Activated naive CD4-positive, alpha-beta T cell treated with anti-CD3 and anti-CD28 coated beads, Interleukin-2, amount 50 U/mL, for 24 hours (primary cell): ENCODE results near the gene UNC5CL.

ENCODE experiments used
- H3K27ac Mint-ChIP-seq: one replicate; pipeline ENCODE4 v1.8.0; 2021; ENCODE audit warnings: mild to moderate bottlenecking, mixed read lengths
- H3K27me3 Mint-ChIP-seq: one replicate; pipeline ENCODE4 v1.8.0; 2021; ENCODE audit warnings: mixed read lengths
- H3K36me3 Mint-ChIP-seq: one replicate; pipeline ENCODE4 v1.8.0; 2021; ENCODE audit warnings: mixed read lengths
- H3K4me1 Mint-ChIP-seq: one replicate; pipeline ENCODE4 v1.8.0; 2021; ENCODE audit warnings: mixed read lengths
- H3K4me3 Mint-ChIP-seq: one replicate; pipeline ENCODE4 v1.8.0; 2021; ENCODE audit warnings: mild to moderate bottlenecking, mixed read lengths
- H3K9me3 Mint-ChIP-seq: one replicate; pipeline ENCODE4 v1.8.0; 2021; ENCODE audit warnings: mixed read lengths

Gene UNC5CL

DNA sequence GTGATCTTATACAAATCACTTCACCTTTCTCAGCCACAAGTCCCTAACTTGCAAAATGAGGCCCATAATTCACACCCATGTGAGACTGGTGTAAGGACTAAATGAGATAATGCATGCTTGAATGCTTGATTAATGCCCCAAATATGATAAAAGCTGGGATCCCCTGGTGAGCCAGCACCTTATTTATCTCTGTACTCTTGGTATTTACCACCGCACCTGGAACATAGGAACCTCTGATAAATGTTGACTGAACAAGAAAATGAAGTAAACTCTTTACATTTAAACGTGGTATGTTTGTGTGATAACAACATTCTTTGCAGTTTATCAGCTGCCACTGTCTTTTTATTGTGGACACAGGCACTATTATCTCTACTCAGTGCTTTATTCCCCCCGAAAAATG lies 11.5 kb upstream of the UNC5CL start:
- Mint-ChIP-seq H3K9me3 (no peaks in the 10 kb centered on the region), H3K36me3 (peaks cover 9% of the 10 kb centered on the region), H3K27me3 (no peaks in the 10 kb centered on the region), H3K4me1 (peaks cover 21% of the 10 kb centered on the region), H3K27ac (no peak overlapping the region), H3K4me3 (no peak overlapping the region)

DNA sequence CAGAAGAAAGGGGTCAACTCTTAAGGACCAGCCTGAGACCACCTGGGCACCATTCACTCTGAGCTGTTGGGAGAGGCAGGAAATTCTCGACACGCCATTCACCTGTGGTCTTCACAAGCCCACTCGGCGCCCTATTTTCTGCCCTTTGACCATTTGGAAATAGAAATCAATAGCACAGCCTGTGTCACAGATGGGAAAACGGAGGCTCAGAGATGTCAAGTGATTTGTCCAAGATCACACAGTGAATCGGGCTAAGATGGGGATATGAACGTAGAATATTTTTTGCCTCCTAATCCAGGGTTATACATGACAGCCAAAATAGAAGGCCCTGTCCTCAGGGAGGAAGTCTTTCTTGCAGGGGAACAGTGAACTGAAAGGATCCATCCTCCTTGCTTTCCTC lies 10.9 kb upstream of the UNC5CL start:
- H3K4me1 Mint-ChIP-seq, result peaks cover 21% of the 10 kb centered on the region
- H3K27ac Mint-ChIP-seq, result no peak overlapping the region
- H3K36me3 Mint-ChIP-seq, result peaks cover 9% of the 10 kb centered on the region
- H3K27me3 Mint-ChIP-seq, result no peaks in the 10 kb centered on the region
- H3K9me3 Mint-ChIP-seq, result no peaks in the 10 kb centered on the region
- no peak overlapping the region for H3K4me3 Mint-ChIP-seq

DNA sequence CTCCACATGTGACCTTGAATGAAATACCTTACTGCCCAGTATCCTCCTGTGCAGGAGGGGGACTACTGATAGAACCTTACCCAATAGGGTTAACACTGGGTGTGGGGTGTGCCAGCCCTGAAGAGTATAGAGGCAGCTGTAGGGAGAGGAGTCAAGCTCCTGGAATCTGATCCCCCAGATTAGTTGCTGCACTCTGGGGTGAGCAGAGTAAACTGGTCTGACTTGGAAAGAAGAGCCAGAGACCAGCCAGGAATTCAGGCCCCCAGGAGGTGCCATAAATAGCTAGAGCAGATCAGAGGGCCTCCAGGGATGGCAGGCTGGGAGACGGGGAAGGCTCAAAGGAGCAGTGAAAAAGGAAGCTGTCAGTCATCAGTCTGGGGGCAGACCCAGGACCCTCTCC lies 10.5 kb upstream of the UNC5CL start:
- Mint-ChIP-seq H3K27ac (no peak overlapping the region), H3K36me3 (peaks cover 9% of the 10 kb centered on the region), H3K27me3 (no peaks in the 10 kb centered on the region), H3K9me3 (no peaks in the 10 kb centered on the region), H3K4me1 (peaks cover 21% of the 10 kb centered on the region), H3K4me3 (no peak overlapping the region)

DNA sequence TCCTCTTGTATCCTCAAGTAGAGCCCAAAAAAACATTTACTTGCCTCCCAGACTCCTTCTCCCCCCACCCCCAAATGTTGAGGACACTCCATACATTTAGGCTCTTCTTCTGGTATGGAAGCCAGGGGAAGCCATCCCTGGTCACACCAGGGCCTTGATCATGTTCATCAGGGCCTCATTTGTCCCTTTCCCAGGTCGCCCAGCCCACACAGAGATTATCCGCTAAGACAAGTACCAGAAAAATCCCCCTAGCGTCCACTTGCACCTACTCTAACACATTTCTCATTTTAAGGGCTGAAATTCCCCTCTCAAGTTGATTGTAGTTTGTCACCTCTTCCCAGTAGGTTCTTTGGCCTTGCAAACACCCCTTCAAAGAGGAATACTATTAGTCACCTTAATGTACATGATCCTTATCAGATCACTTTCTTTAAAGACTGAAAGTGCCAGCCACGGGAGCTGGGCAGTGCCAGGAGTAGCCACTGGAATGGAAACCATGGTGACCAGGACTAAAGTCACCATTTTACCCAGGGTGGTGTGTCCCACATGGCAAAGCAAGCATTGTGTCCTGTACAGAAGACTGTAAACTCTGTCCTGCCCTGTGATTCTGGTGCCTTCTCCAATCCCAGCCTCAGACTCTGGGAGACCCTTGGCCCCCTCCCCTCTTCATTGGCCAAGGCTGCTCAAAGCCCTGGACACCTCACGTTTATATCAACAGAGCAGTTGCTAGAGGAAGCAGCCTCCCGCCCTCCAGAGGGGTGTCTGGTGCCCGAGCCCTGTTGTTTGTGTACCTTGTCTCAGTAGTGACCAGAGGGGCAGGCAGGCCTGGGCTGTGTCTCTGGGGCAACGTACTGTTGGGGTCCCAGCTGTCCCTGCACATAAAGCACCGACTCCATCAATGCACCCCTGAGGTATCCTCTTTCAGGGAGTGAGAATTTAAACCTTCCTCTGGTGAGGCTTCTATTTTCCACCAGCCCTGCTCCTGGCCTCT lies 9.0 kb upstream of the UNC5CL start:
- Mint-ChIP-seq H3K4me3 (no peak overlapping the region), H3K9me3 (no peaks in the 10 kb centered on the region), H3K4me1 (peaks cover 18% of the 10 kb centered on the region), H3K27ac (peak overlapping the region; percentile 79), H3K27me3 (no peaks in the 10 kb centered on the region), H3K36me3 (peaks cover 9% of the 10 kb centered on the region)

DNA sequence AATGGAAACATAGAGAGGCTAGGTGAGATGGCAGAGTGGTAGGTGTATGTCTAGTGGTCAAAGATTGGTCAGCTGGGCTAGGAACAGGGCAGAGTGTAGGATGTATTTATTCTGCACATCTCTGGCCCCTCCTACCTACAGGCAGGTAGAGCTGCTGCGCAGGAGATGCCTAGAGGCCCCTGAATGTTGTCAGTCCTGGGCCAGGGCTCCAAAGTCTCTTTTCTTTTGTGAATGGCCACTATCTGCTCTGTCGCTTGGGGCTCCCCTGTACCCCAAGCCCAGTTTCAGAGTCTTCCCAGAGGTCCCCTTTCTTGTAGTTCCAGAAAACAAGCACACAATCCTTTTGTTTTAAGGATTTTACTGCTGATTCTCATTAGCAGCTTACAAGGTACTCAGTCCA lies 8.3 kb upstream of the UNC5CL start:
- Mint-ChIP-seq H3K36me3 (peaks cover 9% of the 10 kb centered on the region), H3K9me3 (no peaks in the 10 kb centered on the region), H3K4me1 (peaks cover 11% of the 10 kb centered on the region), H3K27me3 (no peaks in the 10 kb centered on the region), H3K4me3 (no peak overlapping the region), H3K27ac (no peak overlapping the region)

DNA sequence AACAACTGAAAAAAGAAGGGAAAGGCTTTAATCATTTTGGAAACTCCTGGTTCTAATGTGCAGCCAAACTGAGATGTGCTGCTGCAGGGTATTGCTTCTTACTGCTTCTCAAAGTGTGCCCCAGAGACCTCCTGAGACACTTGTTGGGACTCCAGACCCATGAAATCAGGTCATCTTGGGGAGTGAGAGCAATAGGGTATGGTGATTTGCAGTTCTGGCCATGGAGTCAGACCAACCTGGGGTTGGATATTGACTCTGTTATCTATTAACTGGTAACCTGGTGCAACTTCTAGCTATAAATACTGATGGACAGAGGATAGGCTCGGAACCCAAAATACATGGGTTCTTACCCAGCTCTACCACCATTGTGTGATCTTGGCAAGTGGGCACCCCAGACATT lies 7.1 kb upstream of the UNC5CL start:
- H3K27ac Mint-ChIP-seq, result no peak overlapping the region
- peaks cover 5% of the 10 kb centered on the region for H3K36me3 Mint-ChIP-seq
- H3K4me1 Mint-ChIP-seq, result no peaks in the 10 kb centered on the region
- H3K4me3 Mint-ChIP-seq, result no peak overlapping the region
- H3K9me3 Mint-ChIP-seq, result no peaks in the 10 kb centered on the region
- H3K27me3 Mint-ChIP-seq, result no peaks in the 10 kb centered on the region

DNA sequence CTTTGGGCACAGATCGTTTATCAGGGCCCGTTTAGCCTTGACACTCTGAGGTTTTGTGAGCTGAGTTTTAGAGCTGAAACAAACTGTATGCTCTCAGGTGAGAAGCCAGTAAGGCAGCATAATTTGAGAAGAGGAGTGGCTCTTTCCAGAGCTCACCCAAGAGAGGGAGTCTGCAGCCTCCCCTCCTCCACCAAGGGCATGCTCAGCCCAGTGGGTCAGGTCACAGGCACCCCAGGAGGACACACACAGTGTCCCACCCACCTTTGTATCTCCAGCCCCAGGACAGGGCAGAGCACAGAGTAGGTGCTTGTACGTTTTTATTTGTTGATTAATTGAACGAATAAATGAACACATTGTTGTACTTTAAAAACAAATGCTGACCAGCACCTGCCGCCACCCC lies 6.6 kb upstream of the UNC5CL start:
- H3K4me3 Mint-ChIP-seq, result no peak overlapping the region

DNA sequence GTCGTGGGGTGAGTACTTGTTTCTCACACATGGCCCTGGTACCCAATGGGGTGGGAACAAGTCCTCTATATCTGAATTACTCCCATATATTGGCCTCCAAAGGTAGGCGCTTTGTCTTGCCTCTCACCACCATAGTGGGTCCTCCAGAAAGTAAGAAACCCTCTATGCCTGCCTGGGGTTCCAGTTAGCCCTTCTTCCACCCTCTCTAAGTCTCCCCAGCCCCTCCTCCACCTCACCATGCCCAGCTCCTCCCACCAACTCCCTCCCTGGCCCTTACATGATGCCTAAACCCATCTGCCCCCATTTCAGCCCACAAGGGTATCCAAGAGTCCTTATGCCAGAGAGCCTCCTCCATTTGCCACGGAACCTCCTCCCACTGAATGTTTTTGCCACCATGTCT lies 4.1 kb upstream of the UNC5CL start:
- H3K4me1 Mint-ChIP-seq, result no peaks in the 10 kb centered on the region
- no peak overlapping the region for H3K27ac Mint-ChIP-seq
- H3K36me3 Mint-ChIP-seq, result peaks cover 3% of the 10 kb centered on the region
- H3K9me3 Mint-ChIP-seq, result no peaks in the 10 kb centered on the region
- H3K4me3 Mint-ChIP-seq, result no peak overlapping the region
- no peaks in the 10 kb centered on the region for H3K27me3 Mint-ChIP-seq

More for the DNA sequence above, 6.6 kb upstream of the UNC5CL start:
- H3K4me1 Mint-ChIP-seq, result no peaks in the 10 kb centered on the region
- no peaks in the 10 kb centered on the region for H3K27me3 Mint-ChIP-seq
- H3K36me3 Mint-ChIP-seq, result peaks cover 5% of the 10 kb centered on the region
- H3K27ac Mint-ChIP-seq, result no peak overlapping the region
- no peaks in the 10 kb centered on the region for H3K9me3 Mint-ChIP-seq

DNA sequence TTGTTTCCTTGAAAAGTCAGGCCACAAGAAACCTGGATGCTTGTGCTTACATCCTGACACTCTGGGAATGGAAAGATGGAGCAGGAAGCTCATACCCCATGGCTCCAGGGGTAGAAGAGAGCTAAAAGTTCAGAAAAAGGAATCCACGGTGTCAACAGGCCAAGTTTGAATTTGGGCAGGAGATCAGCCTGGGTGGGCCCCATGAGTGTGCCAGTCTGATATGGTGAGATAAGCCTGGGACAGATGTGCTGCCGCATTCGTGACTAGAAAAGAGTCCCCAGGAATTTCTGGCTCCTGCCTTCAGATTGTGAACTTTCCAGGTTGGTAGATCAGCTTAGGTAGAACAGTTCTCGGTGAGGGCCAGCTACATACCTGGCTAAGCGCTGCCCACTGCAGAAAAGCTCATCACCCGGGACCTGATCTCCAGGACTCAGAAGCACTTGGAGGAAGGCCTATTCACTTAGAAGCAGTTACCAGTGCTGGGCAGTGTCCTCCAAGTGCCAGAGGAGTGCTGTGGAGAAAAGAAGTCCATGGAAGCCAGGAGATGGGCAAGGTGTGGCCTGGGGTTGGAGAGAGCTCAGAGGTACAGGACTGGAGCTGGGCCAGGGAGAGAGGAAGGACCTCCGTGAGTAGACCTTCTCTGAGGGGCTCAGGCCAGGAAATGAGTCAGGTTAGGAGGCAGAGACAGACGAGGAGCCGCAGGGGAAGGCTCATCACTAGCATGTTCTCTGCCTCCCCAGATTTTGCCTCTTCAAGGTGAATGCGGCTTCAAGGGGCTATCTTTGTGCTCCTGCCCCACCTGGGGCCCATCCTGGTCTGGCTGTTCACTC lies 3.4 kb upstream of the UNC5CL start, which contains the start of gene TSPO2:
Gene TSPO2, plus strand, starts transcription at position 242 of the 830 bp plus-strand sequence. Its CDS starts 519 bp downstream, at position 761.
- no peaks in the 10 kb centered on the region for H3K27me3 Mint-ChIP-seq
- no peak within 1 kb of the TSS for H3K4me3 Mint-ChIP-seq
- no peaks in the 10 kb centered on the region for H3K9me3 Mint-ChIP-seq
- H3K4me1 Mint-ChIP-seq, result no peaks in the 10 kb centered on the region
- H3K36me3 Mint-ChIP-seq, result no peaks in the 10 kb centered on the region
- H3K27ac Mint-ChIP-seq, result no peak within 1 kb of the TSS

DNA sequence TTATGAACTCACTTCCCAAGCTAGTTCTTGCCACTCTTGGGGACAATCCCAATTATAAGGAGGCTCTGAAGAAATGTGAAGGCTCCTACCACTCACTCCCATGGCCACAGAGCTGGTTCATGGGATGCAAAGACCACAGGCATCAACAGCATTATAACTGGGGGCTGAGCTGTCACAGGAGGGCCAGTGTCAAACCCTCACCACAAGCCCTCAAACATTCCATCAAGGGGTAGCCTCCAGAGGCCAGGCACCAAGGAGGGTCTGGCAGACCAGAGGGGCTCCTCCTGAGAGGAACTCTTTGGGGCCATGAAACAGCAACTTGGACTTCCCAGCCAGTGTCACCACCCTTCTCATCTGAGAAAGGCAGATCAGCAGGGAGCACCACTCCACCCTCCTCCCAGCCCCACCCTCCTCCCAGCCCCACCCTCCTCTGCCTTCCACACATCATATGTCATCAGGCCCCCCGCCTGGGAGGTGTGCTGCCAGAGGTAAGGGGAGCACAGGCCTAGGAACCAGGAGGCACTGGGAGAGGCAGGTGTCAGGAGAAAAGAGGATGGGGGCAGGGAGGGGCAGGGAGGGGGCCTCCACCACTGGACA lies 2.0 kb upstream of the UNC5CL start:
- Mint-ChIP-seq H3K4me1 (no peaks in the 10 kb centered on the region), H3K4me3 (no peak overlapping the region), H3K36me3 (no peaks in the 10 kb centered on the region), H3K27ac (no peak overlapping the region), H3K9me3 (no peaks in the 10 kb centered on the region), H3K27me3 (no peaks in the 10 kb centered on the region)

DNA sequence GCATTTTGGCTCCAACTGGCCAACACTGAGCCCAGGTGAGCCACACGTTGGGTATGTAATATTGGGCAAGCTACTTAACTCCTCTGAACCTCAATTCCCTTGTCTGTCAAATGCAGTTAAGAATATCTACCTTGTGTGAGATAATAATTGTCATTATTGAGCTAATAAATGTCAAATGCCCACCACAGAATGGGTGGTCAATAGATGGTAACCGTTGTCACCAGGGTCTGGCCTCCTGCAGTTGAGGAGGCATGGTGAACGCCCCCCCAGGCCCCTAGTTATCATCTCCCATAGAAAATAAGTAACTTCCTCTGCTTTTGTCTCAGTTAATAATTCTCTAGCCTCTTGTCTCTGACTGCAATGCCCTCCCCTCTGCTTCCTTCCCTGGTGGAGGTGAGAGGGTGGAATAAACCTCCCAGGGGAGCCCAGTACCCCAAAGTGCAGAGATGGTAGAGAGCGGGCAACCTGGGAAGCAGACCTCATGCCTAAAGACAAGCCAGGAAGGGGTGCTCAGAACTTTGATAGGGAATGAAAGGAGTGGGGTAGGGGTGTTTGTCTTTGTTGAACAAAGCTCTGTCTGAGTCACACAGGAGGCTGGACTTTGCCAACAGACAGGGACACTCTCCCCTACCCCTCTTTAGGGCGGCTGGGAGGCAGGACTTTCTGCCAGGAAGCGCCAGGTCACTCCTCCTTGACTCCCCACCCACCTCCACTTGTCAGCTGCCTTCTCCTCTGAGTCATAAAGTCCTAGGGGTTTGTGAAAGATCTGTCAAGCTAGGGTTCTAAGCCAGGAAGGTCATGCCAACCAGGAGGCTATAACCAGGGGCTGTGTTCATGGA lies 1.3 kb upstream of the UNC5CL start:
- H3K27me3 Mint-ChIP-seq, result no peaks in the 10 kb centered on the region
- no peaks in the 10 kb centered on the region for H3K4me1 Mint-ChIP-seq
- no peaks in the 10 kb centered on the region for H3K9me3 Mint-ChIP-seq
- no peak overlapping the region for H3K27ac Mint-ChIP-seq
- no peaks in the 10 kb centered on the region for H3K36me3 Mint-ChIP-seq
- no peak overlapping the region for H3K4me3 Mint-ChIP-seq

DNA sequence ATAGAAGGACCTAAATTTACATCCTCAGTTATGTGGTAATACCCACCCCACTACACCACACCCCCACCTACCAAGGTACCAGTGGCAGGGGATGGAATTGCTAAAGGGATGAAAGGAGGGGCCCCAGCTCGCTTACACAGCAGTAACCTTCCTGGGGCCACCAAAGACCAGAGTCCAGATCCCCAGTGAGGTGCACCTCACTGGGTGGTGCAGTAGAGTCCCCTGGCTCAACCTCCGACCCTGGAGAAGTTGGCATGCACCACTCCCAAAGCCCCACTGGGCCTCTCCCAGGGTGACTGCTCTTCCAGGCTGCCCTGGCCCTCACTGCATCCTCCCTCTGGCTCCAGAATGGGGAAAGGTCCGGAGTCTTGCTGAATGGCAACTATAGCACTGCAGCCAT lies 816 bp downstream of the UNC5CL start:
- H3K9me3 Mint-ChIP-seq, result no peaks in the 10 kb centered on the region
- H3K4me3 Mint-ChIP-seq, result no peak overlapping the region
- H3K27me3 Mint-ChIP-seq, result no peaks in the 10 kb centered on the region
- H3K27ac Mint-ChIP-seq, result no peak overlapping the region
- H3K36me3 Mint-ChIP-seq, result no peaks in the 10 kb centered on the region
- no peaks in the 10 kb centered on the region for H3K4me1 Mint-ChIP-seq

DNA sequence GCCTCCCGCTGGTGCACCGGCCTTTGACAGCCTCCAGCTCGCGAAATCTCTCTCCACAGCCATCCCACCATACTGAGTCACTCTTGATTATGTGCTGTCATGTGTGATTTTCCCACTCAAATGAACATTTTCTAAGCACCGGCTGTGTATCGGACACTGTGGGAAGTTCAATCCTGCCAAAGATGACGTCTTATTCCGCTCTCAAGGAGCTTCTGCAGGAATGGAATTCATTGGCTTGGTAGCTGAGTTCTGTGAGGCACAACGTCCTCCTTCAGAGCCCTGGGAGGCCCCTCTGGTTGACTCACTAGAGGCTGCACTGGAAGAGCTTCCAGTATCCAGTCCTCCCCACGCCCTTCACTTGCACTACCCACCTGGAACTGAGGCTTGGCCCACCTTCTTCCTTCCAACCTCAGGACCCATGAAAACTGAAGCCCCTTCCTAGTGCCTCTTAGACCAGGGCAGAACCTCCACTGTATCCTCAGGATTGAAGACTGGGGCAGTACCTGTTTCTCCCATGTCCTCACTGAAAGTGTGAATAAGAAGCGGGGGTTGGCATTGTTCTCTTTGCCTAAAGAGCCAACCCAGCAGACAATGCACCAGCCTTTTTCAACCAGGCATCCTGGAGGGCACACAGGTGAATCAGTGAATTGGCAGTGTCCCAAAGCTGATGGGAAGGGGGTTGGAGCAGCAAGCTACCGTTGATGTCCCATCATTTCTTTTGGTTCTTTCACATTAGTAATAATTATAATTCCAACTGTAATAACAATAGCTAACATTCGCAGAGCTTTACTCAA lies 1.7 kb downstream of the UNC5CL start:
- H3K27me3 Mint-ChIP-seq, result no peaks in the 10 kb centered on the region
- H3K36me3 Mint-ChIP-seq, result no peaks in the 10 kb centered on the region
- H3K27ac Mint-ChIP-seq, result peak overlapping the region; percentile 60
- H3K9me3 Mint-ChIP-seq, result no peaks in the 10 kb centered on the region
- no peaks in the 10 kb centered on the region for H3K4me1 Mint-ChIP-seq
- no peak overlapping the region for H3K4me3 Mint-ChIP-seq

DNA sequence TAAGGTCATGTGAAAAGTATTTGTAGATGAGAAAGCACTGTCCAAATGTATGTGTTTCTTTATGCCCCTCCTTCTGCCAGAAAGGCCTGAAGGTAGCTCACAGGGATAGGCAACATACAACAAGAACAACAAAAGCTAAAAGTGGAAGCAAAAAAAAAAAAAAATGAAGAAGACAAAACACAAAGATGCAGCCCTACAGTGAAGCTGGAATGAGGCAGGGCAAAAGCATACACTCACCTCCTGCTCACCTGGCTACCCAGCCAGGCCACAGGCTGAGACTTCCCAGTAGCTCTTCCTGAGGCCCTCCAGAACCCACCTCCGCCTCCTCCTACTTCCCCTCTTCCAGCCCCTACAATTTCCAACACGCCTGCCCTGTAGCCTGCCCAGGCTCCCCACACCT lies 2.4 kb downstream of the UNC5CL start:
- Mint-ChIP-seq H3K27ac (no peak overlapping the region), H3K36me3 (no peaks in the 10 kb centered on the region), H3K4me3 (no peak overlapping the region), H3K9me3 (no peaks in the 10 kb centered on the region), H3K27me3 (no peaks in the 10 kb centered on the region), H3K4me1 (no peaks in the 10 kb centered on the region)
